Stimulated activated CD4-positive, alpha-beta T cell treated with anti-CD3 and anti-CD28 coated beads, Interleukin-2, amount 100 ng/mL, for 4 hours (primary cell): ENCODE measurements around the gene EIF5B.

Experiments
- DNase-seq: peaks from one replicate; pipeline ENCODE4 v3.0.0-alpha.2; 2020; ENCODE audit warnings: low read depth

EIF5B gene

GRCh38 chr2:99404797-99405669, 67.8 kb downstream of the EIF5B start:
- no peak for DNase-seq

- no peak for DNase-seq
Observed at GRCh38 chr2:99406137-99406536, 68.9 kb downstream of the EIF5B start.

DNA sequence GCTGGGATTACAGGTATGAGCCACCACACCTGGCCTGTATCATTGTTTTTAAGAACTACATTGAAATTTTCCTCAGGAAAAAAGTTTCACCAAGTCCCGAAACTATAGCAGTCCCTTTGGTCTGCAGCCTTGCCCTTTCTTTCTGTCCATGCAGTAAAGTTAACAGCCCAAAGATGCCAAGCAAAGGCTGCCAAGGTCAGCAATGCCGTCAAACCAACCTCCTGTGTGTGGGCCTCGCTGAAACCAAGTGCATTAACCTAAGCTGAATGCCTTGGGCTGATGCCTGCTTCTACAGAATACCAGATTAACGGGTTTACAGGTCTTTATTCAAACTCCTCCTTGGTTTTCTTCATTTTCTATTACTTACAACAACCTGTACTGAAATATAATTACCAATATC, 73.1 kb downstream of the EIF5B start:
- no peak for DNase-seq

GRCh38 chr2:99414566-99414965, 77.4 kb downstream of the EIF5B start:
- DNase-seq = no peak

DNA sequence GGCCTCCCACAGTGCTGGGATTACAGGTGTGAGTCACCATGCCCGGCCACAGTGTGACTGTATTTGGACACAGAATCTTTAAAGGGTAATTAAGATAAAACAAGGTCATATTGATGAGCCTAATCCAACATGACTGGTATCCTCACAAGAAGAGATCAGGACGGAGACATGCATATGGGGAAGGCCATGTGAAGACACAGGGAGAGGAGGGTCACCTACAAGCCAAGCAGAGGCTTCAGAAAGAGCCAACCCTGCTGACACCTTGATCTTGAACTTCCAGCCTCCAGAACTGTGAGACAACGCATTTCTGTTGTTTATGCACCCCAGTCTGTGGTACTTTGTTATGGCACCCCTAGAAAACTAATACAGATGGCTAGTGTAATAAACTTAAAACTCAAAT, 80.2 kb downstream of the EIF5B start:
- no peak for DNase-seq

- DNase-seq = no peak
Observed at GRCh38 chr2:99420031-99420430, 82.8 kb downstream of the EIF5B start.

GRCh38 chr2:99420751-99421299, 83.6 kb downstream of the EIF5B start:
- DNase-seq = no peak

DNA sequence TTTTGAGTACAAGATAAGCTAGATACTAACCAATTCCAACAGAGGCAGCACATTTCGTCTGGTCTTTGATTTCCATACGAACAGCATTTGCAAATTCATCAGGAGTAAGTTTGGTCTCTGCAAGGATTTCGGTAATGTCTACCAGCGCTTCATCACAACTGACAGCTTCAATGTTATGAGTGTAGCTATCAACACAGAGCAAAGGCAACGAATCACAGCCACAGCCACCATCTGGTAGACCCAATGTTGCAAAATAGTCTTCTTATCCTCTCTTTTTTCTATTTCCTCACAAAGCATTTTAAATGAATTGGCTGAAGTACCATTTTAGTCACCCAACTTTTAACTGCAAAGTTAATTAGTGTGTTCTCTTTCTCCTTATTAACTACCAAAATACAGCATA, 84.3 kb downstream of the EIF5B start:
- no peak for DNase-seq

DNA sequence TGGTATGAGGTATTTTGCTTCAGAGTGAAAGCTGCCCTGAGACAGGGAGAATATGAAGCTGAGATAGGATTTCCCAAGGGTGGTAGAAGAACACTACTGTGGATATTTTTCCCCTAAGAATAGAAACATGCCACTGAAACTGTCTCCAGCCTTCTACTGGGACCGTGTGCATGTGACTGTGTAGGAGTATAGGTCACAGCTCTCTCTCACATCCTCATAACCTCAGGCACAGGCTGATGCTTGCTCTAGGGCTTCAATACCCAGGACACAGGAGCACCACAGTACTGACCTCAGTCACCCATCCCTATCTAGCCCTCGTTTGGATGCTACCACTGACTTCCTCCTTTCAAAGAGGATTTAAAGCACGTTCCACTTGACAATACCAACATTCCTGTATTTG, 85.4 kb downstream of the EIF5B start:
- no peak for DNase-seq

DNA sequence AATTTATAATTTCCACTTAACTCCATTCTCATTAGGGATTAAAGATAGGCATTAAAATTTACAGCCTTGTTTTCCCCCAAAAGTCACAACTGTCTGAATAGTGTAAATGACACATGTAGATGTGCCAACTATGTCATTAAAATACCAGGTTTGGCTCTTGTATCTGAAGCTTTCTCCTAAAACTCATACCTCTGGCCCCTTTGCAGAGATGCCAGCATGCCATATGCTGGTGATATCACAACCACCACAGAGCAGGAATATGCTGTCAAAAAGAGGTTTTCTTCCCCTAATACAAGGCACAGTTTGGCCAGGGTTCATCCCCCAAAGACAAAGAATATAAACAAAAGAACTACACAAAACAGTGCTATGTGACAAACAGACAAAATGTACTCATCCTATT, 87.2 kb downstream of the EIF5B start:
- DNase-seq = no peak

DNA sequence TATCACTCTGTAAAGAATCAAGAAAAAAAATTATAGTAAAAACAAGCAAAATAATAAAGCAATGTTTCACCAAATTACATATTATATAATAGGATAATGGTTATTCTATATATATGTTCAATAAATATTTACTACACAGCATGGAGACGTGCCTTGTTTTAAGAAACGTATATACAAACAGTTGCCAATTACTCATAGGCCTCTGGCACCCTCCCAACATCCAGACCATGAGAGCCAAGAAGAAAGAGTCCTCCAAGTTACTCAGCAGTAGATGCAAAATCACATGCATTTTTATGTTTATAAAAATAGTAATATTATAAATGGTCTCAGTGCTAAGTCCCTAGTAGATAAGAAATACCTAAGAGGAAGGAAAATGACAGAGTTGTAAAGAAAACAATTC, 87.8 kb downstream of the EIF5B start:
- no peak for DNase-seq

- no peak for DNase-seq
Observed at GRCh38 chr2:99430614-99431291, 93.6 kb downstream of the EIF5B start.

DNA sequence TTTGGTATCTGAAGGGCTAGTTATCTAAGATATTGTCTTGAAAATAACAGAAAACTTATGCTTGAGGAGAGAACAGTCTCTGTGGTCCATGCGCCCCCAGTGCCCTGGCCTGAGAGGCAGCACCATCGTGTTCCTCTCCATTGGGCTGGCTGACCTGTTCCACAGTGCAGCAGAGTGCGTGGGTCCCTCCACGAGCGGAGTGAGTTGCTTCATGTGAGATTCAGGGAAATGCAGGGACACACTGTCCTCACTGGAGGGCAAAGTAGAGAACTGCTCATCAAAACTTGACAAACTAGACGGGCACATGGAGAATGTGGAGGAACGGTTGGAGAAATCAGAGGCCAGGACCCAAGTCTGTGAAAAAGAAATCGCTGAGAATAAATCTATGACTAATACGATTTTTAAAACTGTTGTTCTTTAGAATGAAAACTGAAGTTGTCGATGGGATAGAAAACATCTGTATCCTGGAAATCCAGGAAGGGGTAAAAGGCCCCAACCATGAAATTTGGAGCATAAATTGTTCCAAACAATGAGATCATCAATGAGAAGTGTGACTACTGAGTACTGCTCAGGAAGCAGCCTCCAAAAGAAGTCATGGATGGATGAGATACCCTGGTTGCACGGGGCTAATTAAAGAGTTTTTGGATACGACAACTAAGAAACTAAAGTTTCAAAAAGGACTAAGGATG, 94.5 kb downstream of the EIF5B start:
- no peak for DNase-seq

DNA sequence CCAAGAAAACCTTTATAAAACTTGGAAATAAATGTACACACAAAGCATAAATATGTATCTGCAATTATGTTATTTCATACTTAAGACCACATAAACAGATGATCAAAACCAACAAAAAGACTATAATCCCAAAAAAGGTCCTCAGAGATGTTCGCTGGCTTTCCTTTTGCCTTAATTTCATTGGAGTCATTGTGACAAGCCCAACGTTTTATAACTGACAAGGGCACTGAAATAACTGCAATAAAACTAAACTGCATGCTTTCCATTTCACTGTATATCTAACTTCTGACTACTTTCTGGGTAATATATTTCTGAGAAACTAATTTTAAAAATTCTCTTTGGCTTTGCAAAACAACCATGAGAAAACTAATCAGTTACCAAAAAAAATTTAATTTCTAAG, 96.2 kb downstream of the EIF5B start:
- no peak for DNase-seq

- no peak for DNase-seq
Observed at GRCh38 chr2:99436874-99437273, 99.7 kb downstream of the EIF5B start.

GRCh38 chr2:99439971-99440505, 102.8 kb downstream of the EIF5B start:
- DNase-seq = no peak

DNA sequence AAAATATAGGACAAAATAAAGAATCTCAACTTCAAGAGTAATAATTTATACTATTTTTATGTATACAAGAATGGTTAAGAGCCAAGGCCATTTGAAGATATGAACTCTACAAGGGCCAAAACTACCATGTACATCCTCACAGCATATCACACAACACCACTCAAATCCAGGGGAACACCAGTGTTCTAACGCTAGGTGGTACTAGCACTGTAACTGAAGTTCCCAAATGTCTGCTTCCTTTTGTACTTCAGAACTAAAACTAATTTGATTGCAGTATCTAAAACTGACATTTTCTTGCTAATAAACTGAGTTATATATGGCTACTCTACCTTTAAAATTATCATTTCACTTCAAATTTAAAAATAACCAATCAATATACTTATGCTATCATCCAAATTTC, 105.6 kb downstream of the EIF5B start:
- no peak for DNase-seq

DNA sequence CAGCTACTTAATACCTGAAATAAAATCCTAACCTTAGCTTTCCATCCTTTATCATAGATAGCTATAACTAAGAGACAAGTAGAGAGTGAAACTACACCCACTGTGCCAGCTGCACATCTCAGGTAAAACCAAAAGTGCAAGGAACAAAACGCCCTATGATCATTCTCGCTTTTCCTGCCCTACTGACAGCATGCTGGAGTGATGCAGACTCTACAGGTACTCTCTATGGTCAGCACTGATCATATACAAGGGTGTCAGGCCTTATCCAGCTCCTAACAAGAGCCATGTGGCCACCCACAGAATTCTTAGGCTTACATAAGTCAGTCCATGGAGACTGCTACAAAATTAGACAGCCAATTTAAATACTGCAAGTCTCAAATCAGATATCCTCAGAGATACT, 107.0 kb downstream of the EIF5B start:
- DNase-seq = no peak

DNA sequence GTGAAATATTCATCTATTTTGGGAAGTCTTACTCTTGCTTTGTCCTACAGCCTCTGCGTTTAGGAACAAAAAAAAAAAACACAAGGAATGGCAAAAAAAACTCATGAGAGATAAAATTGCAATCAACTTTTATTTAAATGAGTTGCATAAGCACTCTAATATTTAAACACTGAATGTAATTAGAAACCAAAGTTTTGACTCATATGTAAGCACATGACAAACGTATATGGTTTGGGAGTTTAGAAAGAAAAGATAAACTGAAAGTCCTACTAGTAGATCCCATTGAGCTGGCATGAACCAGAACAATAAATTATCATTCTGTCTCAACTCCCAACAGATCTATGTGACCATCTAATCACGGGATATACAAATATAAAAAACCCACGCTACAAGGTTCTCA, 107.9 kb downstream of the EIF5B start:
- no peak for DNase-seq

DNA sequence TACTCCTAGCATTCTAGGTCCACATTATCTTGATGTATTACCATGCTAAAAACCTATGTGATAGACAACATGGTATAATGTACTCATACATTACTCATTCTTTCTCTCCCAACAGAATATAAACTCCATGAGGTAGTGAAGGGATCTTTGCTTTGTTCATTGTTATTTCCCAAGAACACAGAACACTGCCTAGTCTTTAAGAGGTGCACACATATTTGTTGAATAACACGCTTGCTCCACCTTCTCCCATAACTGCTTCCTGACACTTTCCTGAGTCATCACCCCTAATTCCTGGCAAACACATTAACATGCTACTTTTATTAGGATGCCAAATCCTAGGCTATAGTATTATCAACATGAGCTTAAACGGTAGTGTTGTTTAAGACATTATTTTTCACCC, 111.4 kb downstream of the EIF5B start:
- DNase-seq = no peak

GRCh38 chr2:99450199-99450598, 113.0 kb downstream of the EIF5B start:
- DNase-seq = no peak
